Type B pancreatic cell (in vitro differentiated cells): ENCODE measurements around the gene VPS37D. TPM values are rescaled to one million over a fixed set of nuclear protein-coding genes. Genes with fewer than 3 reads are reported as not detected.

Experiments used
- DNase-seq: peaks from one replicate; pipeline ENCODE4 v3.0.0; 2021; ENCODE audit warnings: mixed read lengths; ENCODE audit not compliant: unreplicated experiment; ENCODE audit errors: extremely low spot score
- H3K27ac Mint-ChIP-seq: 2 replicates; pipeline ENCODE4 v1.8.0; 2021; ENCODE audit warnings: mild to moderate bottlenecking, mixed read lengths
- H3K27me3 Mint-ChIP-seq: 2 replicates; pipeline ENCODE4 v1.8.0; 2021; ENCODE audit warnings: mixed read lengths
- H3K36me3 Mint-ChIP-seq: 2 replicates; pipeline ENCODE4 v1.8.0; 2021; ENCODE audit warnings: mixed read lengths
- H3K4me1 Mint-ChIP-seq: one replicate; pipeline ENCODE4 v1.8.0; 2021; ENCODE audit warnings: mixed read lengths; ENCODE audit not compliant: unreplicated experiment
- H3K4me3 Mint-ChIP-seq: 2 replicates; pipeline ENCODE4 v1.8.0; 2021; ENCODE audit warnings: mild to moderate bottlenecking, mixed read lengths
- H3K9me3 Mint-ChIP-seq: 2 replicates; pipeline ENCODE4 v1.8.0; 2021; ENCODE audit warnings: mixed read lengths
- total RNA-seq: library from RNA; stranded (reverse); gene quantifications from 2 replicates; pipeline ENCODE4 v1.2.1, GENCODE V29; 2021; ENCODE audit warnings: low replicate concordance
- TF ChIP-seq, protein P1 (sequence below): fragments of 200-600 bp; sonication (generic); conservative IDR thresholded peaks from 2 replicates; pipeline ENCODE4 v1.5.0; 2021; ENCODE audit warnings: antibody characterized with exemption, mild to moderate bottlenecking

The VPS37D gene
- total RNA-seq, 1 donor from 2014 or later: 12.9 TPM

DNA sequence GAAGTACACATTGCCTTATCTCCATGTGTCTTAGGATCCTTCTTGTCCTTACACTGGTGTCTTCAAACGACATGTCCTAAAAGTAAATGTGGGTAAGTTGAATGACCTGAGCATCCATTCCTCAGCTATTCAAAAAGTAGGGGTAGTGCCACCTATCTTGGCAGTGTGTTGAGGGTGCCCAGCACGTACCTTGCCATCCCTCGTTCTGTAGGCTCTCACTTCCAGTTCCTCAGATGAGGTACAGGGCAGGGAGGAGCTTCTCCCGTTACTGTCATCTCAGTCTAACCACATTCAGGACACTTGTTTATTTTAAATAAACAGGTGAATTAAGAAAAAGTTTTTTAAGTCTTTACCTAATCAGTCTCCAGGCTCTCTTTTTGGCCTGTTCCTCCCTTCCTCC, 28.7 kb downstream of the VPS37D start:
- TF ChIP-seq, protein P1, sequence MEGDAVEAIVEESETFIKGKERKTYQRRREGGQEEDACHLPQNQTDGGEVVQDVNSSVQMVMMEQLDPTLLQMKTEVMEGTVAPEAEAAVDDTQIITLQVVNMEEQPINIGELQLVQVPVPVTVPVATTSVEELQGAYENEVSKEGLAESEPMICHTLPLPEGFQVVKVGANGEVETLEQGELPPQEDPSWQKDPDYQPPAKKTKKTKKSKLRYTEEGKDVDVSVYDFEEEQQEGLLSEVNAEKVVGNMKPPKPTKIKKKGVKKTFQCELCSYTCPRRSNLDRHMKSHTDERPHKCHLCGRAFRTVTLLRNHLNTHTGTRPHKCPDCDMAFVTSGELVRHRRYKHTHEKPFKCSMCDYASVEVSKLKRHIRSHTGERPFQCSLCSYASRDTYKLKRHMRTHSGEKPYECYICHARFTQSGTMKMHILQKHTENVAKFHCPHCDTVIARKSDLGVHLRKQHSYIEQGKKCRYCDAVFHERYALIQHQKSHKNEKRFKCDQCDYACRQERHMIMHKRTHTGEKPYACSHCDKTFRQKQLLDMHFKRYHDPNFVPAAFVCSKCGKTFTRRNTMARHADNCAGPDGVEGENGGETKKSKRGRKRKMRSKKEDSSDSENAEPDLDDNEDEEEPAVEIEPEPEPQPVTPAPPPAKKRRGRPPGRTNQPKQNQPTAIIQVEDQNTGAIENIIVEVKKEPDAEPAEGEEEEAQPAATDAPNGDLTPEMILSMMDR: no peak
- no peaks in the 10 kb centered on the region for H3K27me3 Mint-ChIP-seq
- DNase-seq: no peak
- no peak overlapping the region for H3K4me3 Mint-ChIP-seq
- H3K36me3 Mint-ChIP-seq: peaks cover 26% of the 10 kb centered on the region
- no peak overlapping the region for H3K27ac Mint-ChIP-seq
- no peaks in the 10 kb centered on the region for H3K9me3 Mint-ChIP-seq
- peaks cover under 1% of the 10 kb centered on the region for H3K4me1 Mint-ChIP-seq

DNA sequence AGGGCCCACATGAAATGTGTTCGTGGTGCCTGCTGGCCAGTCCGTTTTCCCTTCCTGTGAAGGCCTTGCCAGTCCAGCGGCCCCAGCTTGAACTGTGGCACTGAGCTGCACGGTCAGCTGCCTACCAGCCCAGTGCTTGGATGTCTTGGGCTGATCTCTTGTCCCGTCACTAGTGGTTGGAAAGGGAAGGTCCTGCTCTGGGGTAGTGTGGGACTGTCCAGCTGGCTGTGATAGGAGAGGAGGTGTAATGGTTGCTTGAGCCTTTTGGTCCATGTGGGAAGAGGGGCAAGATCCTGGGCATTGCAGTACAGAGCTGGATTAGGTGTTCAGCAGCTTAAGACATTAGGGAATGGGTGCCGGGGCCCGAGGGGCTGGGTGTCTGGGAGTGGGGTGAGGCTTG, 30.8 kb downstream of the VPS37D start:
- Mint-ChIP-seq H3K27ac (no peak overlapping the region), H3K27me3 (no peaks in the 10 kb centered on the region), H3K4me1 (peaks cover 10% of the 10 kb centered on the region), H3K9me3 (no peaks in the 10 kb centered on the region), H3K4me3 (no peak overlapping the region), H3K36me3 (peaks cover 29% of the 10 kb centered on the region)
- DNase-seq: no peak
- TF ChIP-seq, protein P1: no peak

DNA sequence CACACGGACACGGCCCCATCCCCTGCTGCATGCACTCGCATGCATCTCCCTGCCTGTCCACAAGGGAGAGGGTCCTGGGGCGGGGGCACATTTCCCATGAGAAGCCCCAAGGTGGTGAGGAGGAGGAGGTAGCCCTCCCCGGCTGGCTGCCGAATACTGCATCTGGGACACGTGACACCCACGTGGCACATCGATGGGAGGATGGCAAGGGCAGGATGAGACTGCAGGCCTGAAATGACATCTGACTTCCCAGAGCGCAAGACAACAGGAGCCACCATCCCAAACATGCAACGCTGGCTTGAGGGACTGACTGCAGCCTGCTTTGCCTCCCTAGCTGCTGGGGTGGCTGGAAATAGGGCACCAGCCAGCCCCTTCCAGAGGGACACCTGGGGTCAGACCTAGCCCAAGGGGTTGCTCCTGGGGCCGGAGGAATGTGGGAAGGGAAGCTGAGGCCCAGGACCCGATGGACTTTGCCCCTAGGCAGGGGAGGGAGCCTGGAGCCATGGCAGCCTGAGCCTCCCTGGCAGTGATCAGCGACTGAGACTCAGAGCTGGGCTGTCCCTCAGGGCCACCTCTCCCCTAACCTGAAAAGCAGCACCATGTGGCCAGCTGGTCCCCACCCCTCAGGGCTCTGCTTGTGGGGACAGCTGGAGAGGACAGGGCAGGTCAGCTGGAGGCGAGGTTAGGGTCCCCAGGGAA, 31.9 kb downstream of the VPS37D start:
- Mint-ChIP-seq H3K27me3 (no peaks in the 10 kb centered on the region), H3K9me3 (no peaks in the 10 kb centered on the region), H3K27ac (no peak overlapping the region), H3K4me3 (no peak overlapping the region), H3K36me3 (peaks cover 25% of the 10 kb centered on the region), H3K4me1 (peaks cover 10% of the 10 kb centered on the region)
- DNase-seq: no peak
- TF ChIP-seq, protein P1: no peak

DNA sequence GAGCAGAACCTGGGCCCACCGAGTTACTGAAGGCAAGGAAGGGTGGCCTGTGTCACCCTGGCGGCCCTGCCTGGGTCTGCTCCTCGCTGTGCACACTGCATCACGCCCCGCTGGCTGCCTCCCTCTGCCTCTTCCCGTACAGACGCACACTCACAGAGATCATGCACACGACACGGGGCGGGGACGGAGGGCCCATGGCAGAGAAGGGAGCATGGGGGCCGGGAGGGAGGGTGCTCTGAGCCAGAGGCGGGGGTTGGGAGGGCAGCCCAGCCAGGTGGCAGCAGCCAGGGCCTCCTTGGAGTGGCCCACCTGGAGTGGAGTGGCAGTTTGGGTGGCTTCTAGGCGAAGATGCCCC, 32.4 kb downstream of the VPS37D start:
- DNase-seq: no peak
- Mint-ChIP-seq H3K4me1 (peaks cover 10% of the 10 kb centered on the region), H3K4me3 (no peak overlapping the region), H3K36me3 (peaks cover 24% of the 10 kb centered on the region), H3K27me3 (no peaks in the 10 kb centered on the region), H3K9me3 (no peaks in the 10 kb centered on the region), H3K27ac (no peak overlapping the region)
- TF ChIP-seq, protein P1: no peak

DNA sequence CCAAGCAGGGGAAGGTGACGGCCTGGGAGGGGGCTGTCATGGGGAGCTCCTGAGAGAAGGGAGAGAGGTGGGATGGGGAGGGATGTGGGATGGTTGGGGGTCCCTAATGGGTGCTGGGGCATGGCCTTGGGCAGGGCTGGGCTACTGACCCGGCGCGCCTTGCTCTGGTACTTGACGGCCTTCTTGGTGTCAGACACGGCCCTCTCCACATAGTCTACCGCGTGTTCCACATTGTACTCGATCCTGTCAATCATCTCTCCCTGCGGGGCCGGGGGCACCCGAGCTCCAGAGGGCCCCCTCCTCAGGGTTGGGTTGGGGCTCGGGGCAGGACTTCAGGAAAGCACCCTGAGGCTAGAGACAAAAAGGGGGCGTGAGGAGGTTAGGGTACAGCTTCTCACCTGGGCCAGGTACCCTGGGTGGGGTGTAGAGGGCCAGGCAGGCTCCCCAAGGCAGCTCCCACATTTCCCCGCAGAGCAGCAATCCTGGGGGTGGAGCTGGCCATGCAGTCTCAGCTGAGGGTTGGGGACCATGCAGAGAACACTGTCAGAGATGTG, 33.0 kb downstream of the VPS37D start:
- H3K4me3 Mint-ChIP-seq: no peak overlapping the region
- peaks cover 10% of the 10 kb centered on the region for H3K4me1 Mint-ChIP-seq
- peaks cover 21% of the 10 kb centered on the region for H3K36me3 Mint-ChIP-seq
- H3K9me3 Mint-ChIP-seq: no peaks in the 10 kb centered on the region
- H3K27me3 Mint-ChIP-seq: no peaks in the 10 kb centered on the region
- DNase-seq: no peak
- H3K27ac Mint-ChIP-seq: no peak overlapping the region
- TF ChIP-seq, protein P1: no peak
